HepG2 (cell line): Measurements from ENCODE around the gene PAIP1. TPM values are rescaled to one million over a fixed set of nuclear protein-coding genes. Genes with fewer than 3 reads are reported as not detected.

Experiments
- ARHGAP35 ChIP-seq: sonication (generic); formaldehyde crosslinking; IDR thresholded peaks from 2 replicates; pipeline ENCODE4 v1.9.0; 2022; ENCODE audit warnings: mild to moderate bottlenecking, inconsistent platforms, moderate library complexity, missing genetic modification reagents, borderline replicate concordance
- ARID5B ChIP-seq: IDR thresholded peaks from 2 replicates; pipeline ENCODE4 v1.4.0; 2020; ENCODE audit warnings: mild to moderate bottlenecking, missing genetic modification reagents
- CBX2 ChIP-seq, 2 experiments: fragments of 200-600 bp in 1 of 2; sonication (generic); formaldehyde crosslinking in 1 of 2; IDR thresholded peaks; 2 replicates each; pipeline versions ENCODE4 v1.7.0 to v1.8.1; 2018 to 2022; ENCODE audit warnings: low read depth in 2 of 2, low read length in 1 of 2, mild to moderate bottlenecking in 1 of 2, missing genetic modification reagents in 1 of 2
- HCFC1 ChIP-seq: fragments of 150-350 bp; IDR thresholded peaks from 2 replicates; pipeline ENCODE4 v1.6.1; 2014; ENCODE audit warnings: low read depth, low read length
- MED13 ChIP-seq: sonication (generic); formaldehyde crosslinking; IDR thresholded peaks from 2 replicates; pipeline ENCODE4 v1.5.0; 2020; ENCODE audit warnings: missing genetic modification reagents
- NR2F1 ChIP-seq, 2 experiments: fragments of 450-650 bp in 1 of 2; formaldehyde crosslinking in 1 of 2; IDR thresholded peaks; 2 replicates each; pipeline versions ENCODE4 v1.5.0 to v1.6.1; 2016 to 2020; ENCODE audit warnings: mild to moderate bottlenecking in 1 of 2, missing compliant biosample characterization in 1 of 2, missing genetic modification reagents in 1 of 2, moderate library complexity in 1 of 2
- NRL ChIP-seq: sonication (generic); formaldehyde crosslinking; IDR thresholded peaks from 2 replicates; pipeline ENCODE4 v1.5.0; 2020; ENCODE audit warnings: missing genetic modification reagents, mild to moderate bottlenecking, moderate library complexity, borderline replicate concordance
- SATB2 ChIP-seq: sonication (generic); formaldehyde crosslinking; IDR thresholded peaks from 2 replicates; pipeline ENCODE4 v1.5.0; 2020; ENCODE audit warnings: missing genetic modification reagents
- TP53 ChIP-seq: sonication (generic); formaldehyde crosslinking; conservative IDR thresholded peaks from 2 replicates; pipeline ENCODE4 v1.4.0; 2020; ENCODE audit warnings: missing genetic modification reagents
- ZBTB40 ChIP-seq, 2 experiments: fragments of 450-650 bp in 1 of 2; sonication (generic) in 1 of 2; formaldehyde crosslinking in 1 of 2; IDR thresholded peaks; 2 replicates each; pipeline versions ENCODE4 v1.6.1 to v1.8.0; 2016 to 2022; ENCODE audit warnings: antibody characterized with exemption in 1 of 2, mild to moderate bottlenecking in 1 of 2, missing genetic modification reagents in 1 of 2
- ZKSCAN8 ChIP-seq: IDR thresholded peaks from 2 replicates; pipeline ENCODE4 v1.6.1; 2016; ENCODE audit warnings: borderline replicate concordance, missing genetic modification reagents, missing compliant biosample characterization
- ZNF44 ChIP-seq: sonication (generic); formaldehyde crosslinking; IDR thresholded peaks from 2 replicates; pipeline ENCODE4 v1.5.1; 2020; ENCODE audit warnings: mild to moderate bottlenecking, missing genetic modification reagents
- ZNF605 ChIP-seq: sonication (generic); formaldehyde crosslinking; IDR thresholded peaks from 2 replicates; pipeline ENCODE4 v1.8.0; 2022; ENCODE audit warnings: mild to moderate bottlenecking, missing genetic modification reagents
- ZNF660 ChIP-seq: sonication (generic); formaldehyde crosslinking; IDR thresholded peaks from 2 replicates; pipeline ENCODE4 v1.5.1; 2020; ENCODE audit warnings: mild to moderate bottlenecking, low read depth, missing genetic modification reagents, borderline replicate concordance
- polyA plus RNA-seq, 8 experiments: library from polyadenylated mRNA; depleted of rRNA in 3 of 8; stranded (reverse) in 7 of 8; unstranded in 1 of 8; fragments of >200 nt; fragmentation: Illumina TruSeq in 4 of 8; extraction: Trizol in 4 of 8; gene quantifications; 2 replicates each; pipeline versions ENCODE4 v1.2.1 to v1.2.3, GENCODE V29; 2011 to 2016; ENCODE audit warnings: low read depth in 4 of 8, missing spikeins in 1 of 8, mixed read lengths in 1 of 8; ENCODE audit not compliant: insufficient read depth in 1 of 8
- total RNA-seq, 5 experiments: library from RNA; depleted of rRNA; stranded (reverse); fragments of >200 nt; fragmentation: Illumina TruSeq; extraction: Trizol; gene quantifications; 2 replicates each; pipeline ENCODE4 v1.2.3, GENCODE V29; 2016; ENCODE audit warnings: low read depth in 1 of 5

The PAIP1 gene
- total and polyA plus RNA-seq, 2 of the 13 experiments (the other 11 are each of a cell fraction or from before 2014, with no cell fraction given): 96.6 to 116 TPM

- no peak for TF ChIP-seq ZBTB40 (IDR thresholded peaks at IDR 0.05)
- TF ChIP-seq ZBTB40 (CRISPR knock-in tag; IDR thresholded peaks at IDR 0.05): peak; percentile 67; the same call in 1 of the 2 replicates
- TF ChIP-seq CBX2 (IDR thresholded peaks at IDR 0.05; ENCODE audit: low read depth, low read length): no peak
- TF ChIP-seq CBX2 (CRISPR knock-in tag; IDR thresholded peaks at IDR 0.05; ENCODE audit: low read depth): no peak
- no peak for TF ChIP-seq ZNF660 (CRISPR knock-in tag)
- TF ChIP-seq TP53 (CRISPR knock-in tag): no peak
- peak; percentile 73; the same call in 1 of the 2 replicates for TF ChIP-seq ZNF605 (CRISPR knock-in tag)
- 0 out of 2 replicates have a peak, but pooled peaks have one; percentile 66 for TF ChIP-seq ZNF44 (CRISPR knock-in tag)
- no peak for TF ChIP-seq ARHGAP35 (CRISPR knock-in tag)
- TF ChIP-seq MED13: 0 out of 2 replicates have a peak, but pooled peaks have one; percentile 29
- TF ChIP-seq NRL (CRISPR knock-in tag): no peak; the same call in 1 of the 2 replicates
- TF ChIP-seq ZKSCAN8 (CRISPR knock-in tag): 0 out of 2 replicates have a peak, but pooled peaks have one; percentile 12
- no peak for TF ChIP-seq NR2F1 (CRISPR knock-in tag; IDR thresholded peaks at IDR 0.05)
- no peak for TF ChIP-seq SATB2 (CRISPR knock-in tag)
- peak; percentile 56; the same call in 1 of the 2 replicates for TF ChIP-seq ARID5B
- TF ChIP-seq HCFC1: peak; percentile 33; the same call in 1 of the 2 replicates
Measured at GRCh38 chr5:43483298-43484105, 73.4 kb downstream of the PAIP1 start, which contains the start of gene TMEM267 (continued).
